Activated CD4-positive, alpha-beta T cell treated with anti-CD3 and anti-CD28 coated beads, Interleukin-10, Interleukin-2, amounts not matched to agents 100 ng/mL and 50 ng/mL, durations not matched to agents 16 hours and 8 hours (primary cell): Measurements from ENCODE around the gene FAM135A.

Experiments used
- DNase-seq: peaks from one replicate; pipeline ENCODE4 v3.0.0-alpha.2; 2020

The FAM135A gene

DNA sequence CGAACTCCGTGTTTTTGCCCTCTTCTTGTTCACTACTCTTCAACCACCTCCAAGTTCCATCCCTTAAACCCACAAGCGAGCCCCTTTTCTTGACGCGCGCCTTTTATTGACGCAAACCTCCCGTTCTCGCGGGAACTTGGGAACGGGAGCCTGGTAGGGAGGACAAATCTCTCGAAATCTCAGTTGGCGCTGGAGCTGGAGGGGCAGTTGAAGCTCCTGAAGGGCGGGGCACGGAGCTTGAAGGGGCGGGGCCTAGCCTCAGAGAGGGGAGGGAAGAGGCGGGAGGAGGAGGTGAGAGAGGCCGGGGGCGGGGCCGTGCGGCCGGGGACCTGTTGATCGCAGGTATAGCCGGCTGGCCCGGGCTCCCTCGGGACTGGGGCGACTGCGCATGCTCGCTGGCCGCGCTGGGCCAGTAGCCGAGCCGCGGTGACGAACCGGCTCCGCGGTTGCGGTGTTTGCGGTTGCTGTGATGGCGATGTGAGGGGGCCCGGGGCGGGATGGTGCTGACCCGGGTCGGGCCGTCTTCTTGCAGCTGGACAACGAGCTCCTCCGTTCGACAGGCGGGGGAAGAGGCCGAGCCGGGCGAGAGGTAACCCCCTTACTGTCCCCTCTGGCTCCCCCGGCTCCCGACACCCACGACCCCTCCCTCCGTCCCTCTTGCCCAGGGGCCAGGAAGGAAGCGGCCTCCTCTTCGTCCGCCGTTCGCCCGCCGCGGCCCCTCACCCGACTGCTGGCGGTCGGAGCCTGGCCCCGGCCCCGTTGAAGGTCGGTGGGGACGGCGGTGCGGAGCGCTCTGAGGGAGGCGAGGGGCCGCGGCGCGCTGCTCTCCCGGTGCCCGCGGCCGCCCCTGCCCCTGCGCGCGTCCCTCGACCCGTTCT is at the start of gene FAM135A:
Gene FAM135A, plus strand, starts transcription at position 395 of the 878 bp plus-strand sequence. CDS start 14,835 bp downstream, outside the sequence.
- DNase-seq = peak; percentile 99

DNA sequence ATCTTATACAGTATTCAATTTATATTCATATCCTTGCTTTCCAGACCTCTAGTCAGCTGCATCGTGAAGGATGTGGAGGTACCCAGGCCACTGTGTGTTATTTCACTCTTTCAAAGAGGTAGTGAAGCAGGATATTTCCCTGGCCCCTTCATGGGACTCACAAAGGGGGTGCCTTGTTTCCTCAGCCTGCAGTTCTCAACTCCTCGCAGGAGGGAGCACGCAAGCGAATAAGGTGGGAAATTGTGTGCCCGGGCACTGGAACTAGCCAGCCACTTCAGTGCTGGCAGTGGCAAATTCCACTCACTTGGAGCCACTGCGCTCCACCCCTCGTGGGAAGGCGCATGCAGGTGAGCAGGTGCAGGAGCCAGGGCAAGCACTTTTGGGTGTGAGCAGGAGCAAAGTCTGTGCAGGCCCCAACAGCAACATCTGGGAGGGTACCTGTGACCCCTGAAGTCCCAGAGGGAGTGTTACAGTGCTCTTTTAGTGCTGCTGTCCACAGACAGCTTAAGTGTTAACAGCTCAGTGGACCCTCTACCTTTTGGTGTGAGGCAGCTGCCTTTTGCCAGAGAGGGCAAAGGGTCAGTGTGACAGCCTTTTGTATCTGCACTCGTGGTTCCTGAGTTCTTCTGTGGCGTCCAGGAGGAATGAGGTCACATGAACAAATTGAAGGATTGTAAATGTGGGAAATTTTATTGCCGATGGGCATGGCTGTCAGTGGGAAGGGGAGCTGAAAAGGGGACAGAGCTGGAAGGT is 49.4 kb upstream of the FAM135A start:
- DNase-seq = no peak

DNA sequence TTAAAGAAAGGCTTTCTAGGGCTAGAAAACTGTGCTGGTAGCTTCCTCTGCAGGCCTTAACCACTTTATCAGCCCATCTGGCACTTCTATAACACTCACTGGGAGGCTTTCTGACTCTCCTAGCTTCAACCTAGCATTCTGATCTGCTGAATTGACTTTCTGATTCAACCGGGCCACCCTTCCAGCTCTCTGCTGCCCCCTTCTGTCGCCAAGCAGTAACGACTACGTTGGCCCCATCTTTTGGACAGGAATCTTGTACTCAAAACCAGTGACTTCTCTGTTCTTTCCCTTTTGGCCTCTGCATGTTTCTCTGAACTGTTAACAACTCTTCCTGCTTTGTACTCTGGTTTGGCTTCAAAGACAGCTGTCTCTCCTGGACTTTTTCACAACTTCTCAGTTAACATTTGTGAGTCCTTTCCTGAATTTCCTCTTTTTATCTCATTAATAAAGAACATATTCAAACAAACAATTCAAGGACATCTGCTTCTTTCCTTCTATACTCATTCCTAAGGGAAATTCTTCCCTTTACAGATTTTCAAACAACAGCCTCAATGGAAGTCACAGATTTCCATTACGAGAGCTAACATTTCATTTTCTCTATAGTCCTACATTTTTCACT is 43.9 kb upstream of the FAM135A start:
- DNase-seq = peak; percentile 70

DNA sequence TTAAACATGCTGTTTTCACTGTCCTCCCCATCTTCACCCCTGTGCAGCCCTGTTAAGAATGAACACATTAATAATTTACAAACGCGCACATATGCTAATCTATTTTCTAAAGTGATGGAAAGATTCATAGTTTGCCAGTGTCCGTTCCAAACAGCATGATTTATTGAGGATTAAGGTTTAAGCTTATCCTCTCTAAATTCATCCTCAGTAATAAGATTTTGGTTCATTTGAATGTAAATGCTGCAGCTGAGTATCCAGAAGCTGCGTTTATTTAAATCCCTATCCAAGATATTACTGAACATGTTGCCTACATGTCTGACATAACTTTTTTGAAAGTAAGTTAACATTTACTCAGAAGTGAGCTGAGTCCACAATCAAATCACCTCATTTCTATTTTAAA is 42.8 kb upstream of the FAM135A start:
- DNase-seq = no peak

DNA sequence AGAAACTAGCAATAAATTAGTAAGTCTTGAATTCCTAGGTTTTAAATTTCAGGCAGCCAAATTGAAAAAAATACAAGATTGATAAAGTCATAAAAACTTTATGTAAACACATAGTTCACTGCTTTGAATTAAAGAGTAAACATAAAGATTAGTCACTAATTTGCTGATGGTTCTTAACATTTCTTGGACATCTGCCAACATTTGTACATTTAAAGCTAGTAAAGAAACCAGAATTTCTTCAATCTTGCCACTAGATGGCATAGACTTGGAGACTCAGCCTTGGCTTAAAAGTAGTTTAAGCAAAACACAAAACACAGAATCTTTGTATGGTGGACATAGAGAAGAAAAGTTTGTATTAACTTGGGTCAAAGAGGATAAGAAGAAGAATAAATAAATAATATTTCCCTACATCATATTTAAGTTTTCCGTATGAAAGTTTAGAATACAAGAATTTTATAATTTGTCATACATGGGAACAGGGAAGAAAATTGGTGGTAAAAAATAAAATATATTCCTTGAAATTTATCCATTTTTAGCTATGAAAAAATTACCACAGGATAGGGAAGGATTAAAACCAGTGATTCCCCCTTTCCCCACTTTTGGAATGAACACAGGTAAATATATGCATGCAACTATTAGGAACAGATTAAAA is 41.7 kb upstream of the FAM135A start:
- DNase-seq = peak; percentile 45

DNA sequence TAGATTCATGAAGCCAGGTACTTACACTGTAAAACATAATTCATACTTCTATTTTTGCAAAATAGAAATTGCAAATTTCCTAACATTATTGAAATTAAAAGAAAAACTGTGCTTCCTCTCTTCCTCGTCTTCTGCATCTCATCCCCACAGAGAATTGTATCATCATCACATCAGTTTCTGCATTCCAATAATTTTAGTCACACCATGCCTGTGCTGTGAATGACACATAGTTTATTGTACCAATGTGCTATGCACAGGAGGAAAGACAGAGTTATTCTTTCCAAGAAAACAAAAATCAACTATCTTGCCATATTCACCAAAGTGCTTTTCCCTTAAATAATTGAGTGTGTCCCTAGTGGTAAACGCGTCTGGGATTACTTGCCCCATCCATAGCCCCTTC is 38.1 kb upstream of the FAM135A start:
- DNase-seq = no peak

DNA sequence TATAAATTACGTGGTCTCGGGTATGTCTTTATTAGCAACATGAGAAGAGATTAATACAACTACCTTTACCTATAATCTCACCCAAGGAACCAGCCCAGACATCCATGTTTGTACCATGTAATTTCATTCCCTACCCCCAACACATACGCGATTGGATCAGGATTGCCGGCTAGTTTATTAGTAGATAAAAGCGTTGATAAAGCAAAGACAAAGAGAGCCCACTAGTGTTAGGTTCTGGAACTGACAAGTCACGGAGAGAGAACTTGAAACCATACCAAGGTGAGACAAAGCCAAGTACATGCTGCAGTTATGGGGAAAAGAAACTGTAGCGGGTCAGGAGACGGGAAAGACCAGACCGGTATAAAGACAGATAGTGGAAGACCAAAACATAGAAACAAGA is 37.4 kb upstream of the FAM135A start:
- DNase-seq = no peak

DNA sequence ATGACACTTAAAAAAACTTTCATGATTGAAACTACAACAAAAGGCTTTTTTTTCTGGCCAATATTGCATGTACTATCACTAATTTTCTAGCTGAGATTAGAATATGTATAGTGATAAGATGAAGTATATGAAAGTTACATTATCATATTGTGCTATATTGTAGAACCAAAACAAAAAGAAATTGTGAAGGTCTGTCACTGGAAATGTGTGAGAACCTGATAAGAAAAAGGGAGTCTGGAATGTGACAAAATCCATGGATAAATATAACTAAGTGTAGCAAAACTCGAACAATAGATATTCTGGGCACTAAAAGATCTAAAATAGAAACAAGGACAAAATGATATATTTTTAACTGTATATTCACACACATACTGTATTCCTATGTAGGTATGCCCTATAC is 36.7 kb upstream of the FAM135A start:
- DNase-seq = no peak

DNA sequence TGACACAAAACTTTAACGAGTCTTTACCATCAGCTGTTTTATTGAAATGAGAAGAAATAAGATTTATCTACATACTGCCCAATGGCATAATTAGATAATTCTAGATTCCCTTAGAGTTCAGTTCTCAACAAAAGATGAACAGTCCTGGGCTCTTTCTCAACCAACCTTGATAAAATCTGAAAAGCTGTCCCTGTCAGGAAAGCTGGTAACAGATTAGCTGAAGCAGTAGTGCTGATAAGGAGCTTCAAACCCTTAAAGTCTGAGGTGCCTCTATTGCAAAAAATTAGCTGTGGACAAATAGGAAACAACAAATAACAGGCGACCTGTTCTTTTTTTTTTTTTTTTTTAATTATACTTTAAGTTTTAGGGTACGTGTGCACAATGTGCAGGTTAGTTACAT is 35.9 kb upstream of the FAM135A start:
- DNase-seq = no peak

DNA sequence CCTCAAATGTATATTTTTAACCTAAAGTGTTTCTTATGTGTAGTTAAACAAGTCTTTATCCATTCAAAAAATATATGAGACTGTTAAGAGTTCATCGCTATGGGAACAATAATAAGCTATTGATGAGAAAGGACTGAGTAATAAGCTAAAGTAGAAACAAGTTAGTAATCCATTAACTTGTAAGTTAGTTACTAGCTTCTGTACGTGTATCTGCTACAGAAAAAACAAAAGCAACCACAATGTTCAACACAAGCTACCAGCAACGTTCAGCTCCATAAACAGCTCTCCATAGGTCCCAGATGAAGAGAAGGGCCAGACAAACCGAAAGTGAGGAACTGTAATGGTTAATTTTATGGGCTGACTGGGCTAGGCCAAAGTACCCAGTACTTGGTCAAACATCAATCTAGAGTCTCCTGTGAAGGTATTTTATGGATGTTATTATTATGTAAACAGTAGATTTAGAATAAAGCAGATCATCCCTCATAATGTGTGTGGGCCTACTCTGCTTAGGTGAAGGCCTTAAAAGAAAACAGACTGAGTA is 33.8 kb upstream of the FAM135A start:
- DNase-seq = no peak

DNA sequence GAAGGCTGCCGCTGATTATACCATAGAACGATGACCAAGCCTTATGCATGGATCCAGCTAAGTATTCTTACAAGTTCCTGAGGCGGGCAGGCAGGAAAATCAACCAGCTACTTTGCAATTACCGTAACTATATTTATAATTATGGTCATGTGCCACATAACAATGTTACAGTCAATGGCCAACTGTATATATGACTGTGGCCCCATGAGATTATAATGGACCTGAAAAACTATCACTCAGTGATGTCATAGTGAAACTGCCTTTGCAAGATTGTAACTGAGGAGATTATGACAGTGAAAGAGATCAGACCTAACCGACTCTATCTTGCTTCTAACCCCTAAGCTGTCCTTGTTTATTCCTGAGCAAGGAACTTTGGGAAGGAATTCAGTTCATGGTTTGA is 33.1 kb upstream of the FAM135A start:
- peak; percentile 26 for DNase-seq

DNA sequence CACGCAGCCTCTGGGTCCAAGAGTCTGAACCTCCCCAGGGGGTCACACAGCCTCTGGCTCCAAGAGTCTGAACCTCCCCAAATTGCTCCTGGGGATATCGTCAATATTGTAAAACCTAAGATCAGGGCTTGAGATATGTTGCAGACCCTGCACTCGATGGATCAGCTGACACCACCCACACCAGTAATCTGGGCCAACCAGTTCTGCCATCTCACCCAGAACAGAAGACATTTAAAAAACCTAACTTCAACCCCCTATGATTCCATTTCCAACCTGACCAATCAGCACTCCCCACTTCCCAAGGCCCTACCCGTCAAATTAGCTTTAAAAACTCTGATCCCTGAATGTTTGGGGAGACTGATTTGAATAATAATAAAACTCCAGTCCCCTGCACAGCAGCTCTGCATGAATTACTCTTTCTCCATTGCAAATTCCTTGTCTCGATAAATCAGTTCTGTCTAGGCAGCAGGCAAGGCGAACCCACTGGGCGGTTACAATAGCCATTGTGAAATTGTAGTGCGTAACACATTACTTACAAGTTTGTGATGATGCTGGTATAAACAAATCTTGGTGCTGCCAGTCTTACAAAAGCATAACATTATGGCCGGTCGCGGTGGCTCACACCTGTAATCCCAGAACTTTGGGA is 32.4 kb upstream of the FAM135A start:
- no peak for DNase-seq

DNA sequence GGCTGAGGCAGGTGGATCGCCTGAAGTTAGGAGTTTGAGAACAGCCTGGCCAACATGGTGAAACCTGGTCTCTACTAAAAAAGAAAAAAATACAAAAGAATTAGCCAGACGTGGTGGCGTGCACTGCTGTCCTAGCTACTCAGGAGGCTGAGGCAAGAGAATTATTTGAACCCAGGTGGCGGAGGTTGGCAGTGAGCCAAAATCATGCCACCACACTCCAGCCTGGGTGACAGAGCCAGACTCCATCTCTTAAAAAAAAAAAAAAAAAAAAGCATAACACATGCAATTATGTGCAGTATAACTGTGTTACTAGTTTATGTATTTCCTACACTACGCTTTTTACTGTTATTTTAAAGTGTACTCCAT is 31.9 kb upstream of the FAM135A start:
- DNase-seq = no peak

DNA sequence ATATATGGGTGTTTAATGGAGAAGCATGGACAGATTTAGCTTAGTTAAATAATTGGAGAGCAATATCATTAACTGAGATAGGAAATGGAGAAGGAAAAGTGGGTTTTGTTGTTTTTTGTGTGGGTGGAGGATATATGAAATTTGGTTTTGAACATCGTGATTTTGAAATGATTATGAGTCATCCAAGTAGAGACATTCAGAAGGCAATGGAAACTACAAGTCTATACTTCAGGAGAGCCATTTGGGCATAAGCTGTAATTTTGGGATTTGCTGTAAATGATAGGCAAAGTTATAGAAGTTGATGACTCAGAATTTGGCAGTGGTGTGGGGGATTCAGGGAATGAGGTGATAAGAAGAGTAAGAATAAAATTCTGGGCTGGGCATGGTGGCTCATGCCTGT is 27.4 kb upstream of the FAM135A start:
- DNase-seq = no peak

DNA sequence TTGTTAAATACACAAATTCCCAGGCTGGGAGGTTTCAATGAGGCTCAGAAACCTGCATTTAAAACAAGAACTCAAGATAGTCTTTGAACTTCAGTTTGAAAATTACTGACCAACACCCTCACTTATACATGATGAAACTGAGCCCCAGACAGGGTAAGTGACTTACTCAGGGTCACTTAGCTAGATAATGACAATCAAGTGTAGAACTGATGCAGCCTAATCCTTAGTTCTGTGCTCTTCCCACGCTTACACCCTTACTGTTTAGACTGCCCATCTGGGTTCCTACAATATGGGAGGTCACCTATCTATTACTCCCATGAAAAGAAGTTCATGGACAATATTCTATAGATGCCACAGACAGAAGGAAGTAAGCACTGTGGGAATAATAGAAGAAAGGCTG is 24.5 kb upstream of the FAM135A start:
- DNase-seq = no peak

DNA sequence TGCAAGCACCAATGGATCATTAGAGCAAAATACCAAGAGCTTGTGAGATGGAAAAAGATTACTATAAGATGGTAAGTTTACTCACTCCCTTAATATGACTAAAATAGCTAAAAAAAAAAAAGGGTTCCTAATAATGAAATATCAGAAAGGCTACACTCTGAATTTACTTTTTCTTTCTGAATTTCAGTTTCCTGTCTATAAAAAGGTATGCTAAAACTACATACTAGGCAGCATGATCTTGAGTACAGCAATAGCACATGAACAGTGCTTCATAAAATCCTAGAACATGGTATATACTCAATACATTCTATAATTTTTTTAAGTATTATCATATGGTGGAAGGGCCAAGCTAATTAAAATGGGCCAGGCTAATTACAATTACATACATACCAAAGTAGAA is 24.0 kb upstream of the FAM135A start:
- DNase-seq = no peak

DNA sequence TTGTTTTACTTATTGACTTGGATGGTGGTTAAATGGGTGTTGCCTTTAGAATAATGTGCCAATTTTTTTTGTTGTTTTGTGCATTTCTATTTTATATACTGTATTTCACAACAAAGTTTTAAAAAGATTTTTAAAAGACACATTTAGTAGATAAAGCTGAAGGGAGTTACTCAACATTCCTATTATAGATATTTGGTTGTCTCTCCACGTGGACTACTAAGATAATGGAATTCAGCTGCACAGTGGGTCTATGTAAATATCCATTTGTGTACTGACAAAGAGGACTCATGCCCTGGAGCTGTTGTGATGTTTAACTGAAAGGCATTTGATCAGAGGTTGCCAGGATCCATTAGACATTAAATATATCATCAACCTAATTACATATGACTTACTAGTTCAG is 23.2 kb upstream of the FAM135A start:
- no peak for DNase-seq

DNA sequence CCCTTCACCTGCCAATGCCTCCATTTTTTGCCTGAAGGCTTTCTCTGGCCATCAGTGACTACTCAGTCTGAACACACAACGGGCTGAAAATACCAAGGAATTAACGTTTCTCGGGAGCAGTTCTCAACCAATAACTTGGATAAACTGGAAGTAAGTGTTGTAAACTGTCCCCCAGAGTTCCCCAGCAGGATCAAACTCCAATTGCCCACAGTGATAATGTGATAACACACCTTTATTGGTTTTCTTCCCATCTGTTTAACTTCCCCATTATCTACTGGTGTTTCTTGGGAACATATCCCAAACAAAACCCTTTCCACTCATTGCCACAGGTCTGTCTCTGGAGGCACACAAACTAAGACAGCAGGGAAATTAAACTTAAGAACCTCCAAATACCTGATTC is 21.8 kb upstream of the FAM135A start:
- DNase-seq = no peak

DNA sequence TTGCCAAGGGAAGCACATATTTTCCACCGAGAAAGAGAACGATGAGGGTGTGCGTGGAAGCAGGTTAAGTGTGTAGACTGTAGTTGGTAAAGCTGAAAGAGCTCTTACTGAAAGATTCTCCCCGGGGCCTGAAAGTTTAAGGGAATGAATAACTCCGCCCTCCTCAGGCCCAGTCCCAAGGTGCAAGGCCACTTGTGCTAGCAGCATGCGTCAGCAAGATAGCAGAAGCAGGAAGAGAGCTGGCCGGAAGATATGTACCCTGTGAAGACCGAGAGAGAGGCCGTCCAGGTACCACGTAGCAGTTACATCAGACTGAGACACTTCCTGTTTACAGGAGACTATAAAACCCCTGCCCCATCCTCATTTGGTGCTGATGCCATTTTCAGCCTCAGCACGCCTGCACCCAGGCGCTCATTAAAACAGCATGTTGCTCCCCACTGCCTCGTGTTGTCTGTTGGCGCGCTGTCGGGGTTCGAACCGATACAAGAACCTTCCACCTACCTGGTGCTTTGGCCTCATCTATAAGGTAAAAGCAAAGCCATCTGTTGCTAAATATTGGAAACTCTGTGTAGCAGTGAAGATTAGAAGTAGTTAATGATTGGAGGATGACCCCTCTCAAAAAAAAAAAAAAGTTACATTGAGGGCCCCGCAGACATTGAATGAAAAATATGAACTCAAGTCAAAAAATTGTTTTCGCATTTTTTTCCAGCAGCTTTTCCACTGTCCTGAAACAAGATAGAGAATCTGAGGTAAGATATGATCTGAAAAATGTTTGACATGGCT is 18.6 kb upstream of the FAM135A start:
- DNase-seq = no peak

DNA sequence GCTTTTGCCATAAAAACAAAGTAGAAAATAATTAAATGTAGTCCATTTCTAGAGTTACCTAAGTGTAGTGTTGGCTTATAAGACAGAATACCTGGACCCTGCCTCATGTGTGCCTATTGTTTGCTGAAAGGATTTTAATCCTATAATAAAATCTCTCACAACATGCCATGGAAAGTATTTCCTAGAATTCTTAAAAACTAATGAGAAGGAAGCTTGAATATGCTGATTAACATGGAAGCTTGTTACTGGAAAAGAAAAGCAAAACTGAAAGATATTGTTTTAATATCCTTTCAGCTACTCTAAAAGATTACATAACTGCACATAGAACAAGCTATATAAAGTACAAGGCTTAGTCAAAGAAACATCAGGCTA is 18.0 kb upstream of the FAM135A start:
- no peak for DNase-seq

DNA sequence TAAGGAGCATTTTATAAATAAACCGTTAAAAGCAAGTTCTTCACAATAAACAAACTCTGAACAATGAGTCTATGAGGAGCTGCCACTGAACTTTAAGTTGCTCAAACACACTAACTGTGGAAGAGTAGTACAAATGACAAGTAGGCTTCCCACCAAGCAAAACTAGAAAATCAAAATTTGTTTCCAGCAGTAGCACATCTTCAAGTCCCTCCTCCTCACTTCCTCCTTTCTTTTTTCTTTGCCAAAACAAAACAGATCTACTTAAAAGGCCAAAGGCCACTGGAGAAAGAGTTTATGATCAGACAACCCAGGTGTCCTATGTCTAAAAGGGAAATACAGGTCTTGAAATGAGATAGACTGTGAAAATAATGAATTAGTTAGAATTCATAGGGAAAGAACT is 17.1 kb upstream of the FAM135A start:
- DNase-seq = no peak
